Measurements from ENCODE around the gene ACTR1A.

ACTR1A gene

GRCh38 chr10:102450374-102451104 is 52.0 kb downstream of the ACTR1A start:
- DNase-seq (ENCODE audit: low read depth) = no peak
- peak overlapping the region; percentile 60 for H3K4me3 ChIP-seq (ENCODE audit: low read depth, low read length)
- TF ChIP-seq CTCF (IDR thresholded peaks at IDR 0.05; ENCODE audit: low read depth, low read length, missing control alignments) = no peak
- in situ Hi-C loops (cut with HindIII; ENCODE audit: low sequenced_read_pairs) = no loop called here

- in situ Hi-C loops (cut with HindIII; ENCODE audit: low sequenced_read_pairs) = no loop called here
- DNase-seq (ENCODE audit: low read depth) = no peak
- TF ChIP-seq CTCF (IDR thresholded peaks at IDR 0.05; ENCODE audit: low read depth, low read length, missing control alignments) = no peak
- peak overlapping the region; percentile 60 for H3K4me3 ChIP-seq (ENCODE audit: low read depth, low read length)
Observed at GRCh38 chr10:102450124-102450373, 52.5 kb downstream of the ACTR1A start.

GRCh38 chr10:102449321-102450123 is 53.0 kb downstream of the ACTR1A start:
- in situ Hi-C loops (cut with HindIII; ENCODE audit: low sequenced_read_pairs) = no loop called here
- no peak for TF ChIP-seq CTCF (IDR thresholded peaks at IDR 0.05; ENCODE audit: low read depth, low read length, missing control alignments)
- no peak for DNase-seq (ENCODE audit: low read depth)
- peak overlapping the region; percentile 60 for H3K4me3 ChIP-seq (ENCODE audit: low read depth, low read length)

GRCh38 chr10:102444851-102445250 is 57.7 kb downstream of the ACTR1A start:
- in situ Hi-C loops (cut with HindIII; ENCODE audit: low sequenced_read_pairs) = no loop called here
- no peak overlapping the region for H3K4me3 ChIP-seq (ENCODE audit: low read depth, low read length)
- DNase-seq (ENCODE audit: low read depth) = no peak
- TF ChIP-seq CTCF (IDR thresholded peaks at IDR 0.05; ENCODE audit: low read depth, low read length, missing control alignments) = no peak

- no peak overlapping the region for H3K4me3 ChIP-seq (ENCODE audit: low read depth, low read length)
- TF ChIP-seq CTCF (IDR thresholded peaks at IDR 0.05; ENCODE audit: low read depth, low read length, missing control alignments) = no peak
- no peak for DNase-seq (ENCODE audit: low read depth)
- in situ Hi-C loops (cut with HindIII; ENCODE audit: low sequenced_read_pairs) = no loop called here
Observed at GRCh38 chr10:102438374-102438773, 64.1 kb downstream of the ACTR1A start.

GRCh38 chr10:102437515-102437914 is 65.0 kb downstream of the ACTR1A start:
- in situ Hi-C loops (cut with HindIII; ENCODE audit: low sequenced_read_pairs) = no loop called here
- DNase-seq (ENCODE audit: low read depth) = no peak
- no peak overlapping the region for H3K4me3 ChIP-seq (ENCODE audit: low read depth, low read length)
- TF ChIP-seq CTCF (IDR thresholded peaks at IDR 0.05; ENCODE audit: low read depth, low read length, missing control alignments) = no peak

Data from astrocyte of the cerebellum (primary cell).